A673 (cell line): Measurements from ENCODE around the gene SSR4.

Source experiments
- CTCF ChIP-seq: fragments of 300-800, 200-600 bp; sonication (generic); conservative IDR thresholded peaks from 2 replicates; pipeline ENCODE4 v1.5.1; 2017; ENCODE audit warnings: low read depth, mild to moderate bottlenecking, antibody characterized with exemption, low read length, moderate library complexity, mixed read lengths
- EZH2 ChIP-seq: fragments of 200-600 bp; sonication (generic); IDR thresholded peaks from 2 replicates; pipeline ENCODE4 v1.6.1; 2017; ENCODE audit warnings: borderline replicate concordance, low read depth, mild to moderate bottlenecking, mixed read lengths, antibody characterized with exemption, low read length; ENCODE audit not compliant: poor library complexity, severe bottlenecking

- TF ChIP-seq CTCF (no peak), EZH2 (no peak)
Measured at GRCh38 chrX:153781428-153782047, 12.9 kb upstream of the SSR4 start.
